ENCODE data around the gene RPL11. TPM values are rescaled to one million over a fixed set of nuclear protein-coding genes. Genes with fewer than 3 reads are reported as not detected.

The RPL11 gene
- total RNA-seq, 3 donors from 2014 or later, result 729 to 882 (median 820) TPM

GRCh38 chr1:23698466-23698865 is 6.9 kb downstream of the RPL11 start:
- intact Hi-C loops (cut with DNase I, micrococcal nuclease), result no loop called here
- TF ChIP-seq, protein P1, sequence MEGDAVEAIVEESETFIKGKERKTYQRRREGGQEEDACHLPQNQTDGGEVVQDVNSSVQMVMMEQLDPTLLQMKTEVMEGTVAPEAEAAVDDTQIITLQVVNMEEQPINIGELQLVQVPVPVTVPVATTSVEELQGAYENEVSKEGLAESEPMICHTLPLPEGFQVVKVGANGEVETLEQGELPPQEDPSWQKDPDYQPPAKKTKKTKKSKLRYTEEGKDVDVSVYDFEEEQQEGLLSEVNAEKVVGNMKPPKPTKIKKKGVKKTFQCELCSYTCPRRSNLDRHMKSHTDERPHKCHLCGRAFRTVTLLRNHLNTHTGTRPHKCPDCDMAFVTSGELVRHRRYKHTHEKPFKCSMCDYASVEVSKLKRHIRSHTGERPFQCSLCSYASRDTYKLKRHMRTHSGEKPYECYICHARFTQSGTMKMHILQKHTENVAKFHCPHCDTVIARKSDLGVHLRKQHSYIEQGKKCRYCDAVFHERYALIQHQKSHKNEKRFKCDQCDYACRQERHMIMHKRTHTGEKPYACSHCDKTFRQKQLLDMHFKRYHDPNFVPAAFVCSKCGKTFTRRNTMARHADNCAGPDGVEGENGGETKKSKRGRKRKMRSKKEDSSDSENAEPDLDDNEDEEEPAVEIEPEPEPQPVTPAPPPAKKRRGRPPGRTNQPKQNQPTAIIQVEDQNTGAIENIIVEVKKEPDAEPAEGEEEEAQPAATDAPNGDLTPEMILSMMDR (IDR thresholded peaks at IDR 0.05), result no peak
- no peaks in the 10 kb centered on the region for H3K9me3 ChIP-seq
- ATAC-seq, result no peak
- no peak overlapping the region for H3K4me3 ChIP-seq
- H3K36me3 ChIP-seq (ENCODE audit: low read depth), result peaks cover 7% of the 10 kb centered on the region
- no peak for DNase-seq
- H3K4me1 ChIP-seq (ENCODE audit: low read depth), result peaks cover 29% of the 10 kb centered on the region

DNA sequence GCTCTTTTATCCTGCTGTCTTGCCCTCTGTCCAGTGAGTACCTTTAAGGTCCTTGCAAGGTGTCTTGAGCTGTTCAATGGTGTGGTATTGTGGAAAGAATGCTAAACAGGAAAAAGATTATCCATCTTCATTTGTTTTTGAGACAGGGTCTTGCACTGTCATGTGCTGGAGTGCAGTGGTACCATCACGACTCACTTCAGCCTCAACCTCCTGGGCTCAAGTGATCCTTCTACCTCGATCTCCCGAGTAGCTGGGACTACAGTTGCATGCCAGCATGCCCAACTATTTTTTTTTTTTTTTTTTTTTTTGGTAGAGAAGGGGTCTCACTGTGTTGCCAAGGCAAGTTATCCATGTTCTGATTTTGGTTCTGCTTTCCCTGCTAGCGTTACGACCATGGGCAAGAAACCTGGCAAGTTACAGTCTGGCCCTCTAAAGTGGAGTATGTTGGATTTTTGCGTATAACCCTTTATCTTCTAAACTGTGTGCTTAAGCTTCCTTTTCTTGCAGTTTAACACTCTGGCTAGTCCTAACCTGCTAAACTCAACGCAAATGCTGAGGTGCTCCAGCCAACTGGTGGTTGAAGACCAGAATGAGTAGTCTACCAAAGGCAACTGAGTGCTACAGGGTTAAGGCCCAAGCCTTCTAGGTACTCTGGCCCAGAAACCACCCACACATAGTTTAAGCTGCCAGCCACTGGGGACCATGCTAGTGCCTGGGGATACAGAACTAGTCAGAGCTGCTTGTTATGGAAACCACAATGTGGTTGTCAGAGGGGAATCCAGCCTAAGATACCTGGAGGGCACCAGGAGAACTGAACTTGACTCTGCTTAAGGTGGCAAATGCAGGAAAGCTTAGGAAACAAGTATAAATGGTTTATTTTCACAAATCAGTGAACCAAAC is 7.9 kb downstream of the RPL11 start:
- Histone ChIP-seq H3K4me3 (no peak overlapping the region), H3K36me3 (ENCODE audit: low read depth) (peaks cover 7% of the 10 kb centered on the region), H3K4me1 (ENCODE audit: low read depth) (peaks cover 21% of the 10 kb centered on the region), H3K9me3 (no peaks in the 10 kb centered on the region)
- DNase-seq (no peak), ATAC-seq (no peak)
- TF ChIP-seq, protein P1 (IDR thresholded peaks at IDR 0.05), result no peak
- intact Hi-C loops (cut with DNase I, micrococcal nuclease), result no loop called here

DNA sequence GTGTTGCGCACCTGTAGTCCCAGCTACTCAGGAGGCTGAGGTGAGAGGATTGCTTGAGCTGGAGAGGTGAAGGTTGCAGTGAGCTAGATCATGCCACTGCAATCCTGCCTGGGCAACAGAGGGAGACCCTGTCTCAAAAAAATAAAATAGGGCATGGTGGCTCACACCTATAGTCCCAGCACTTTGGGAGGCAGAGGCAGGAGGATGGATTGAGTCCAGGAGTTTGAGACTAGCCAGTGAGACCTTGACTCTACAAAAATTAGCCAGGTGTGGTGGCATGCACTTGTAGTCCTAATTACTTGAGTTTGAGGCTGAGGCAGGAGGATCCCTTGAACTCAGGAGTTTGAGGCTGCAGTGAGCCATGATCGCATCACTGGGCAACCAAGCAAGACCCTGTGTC is 9.7 kb downstream of the RPL11 start:
- Histone ChIP-seq H3K4me1 (ENCODE audit: low read depth) (peaks cover 4% of the 10 kb centered on the region), H3K4me3 (no peak overlapping the region), H3K9me3 (no peaks in the 10 kb centered on the region), H3K36me3 (ENCODE audit: low read depth) (peaks cover 7% of the 10 kb centered on the region)
- ATAC-seq (no peak), DNase-seq (no peak)
- intact Hi-C loops (cut with DNase I, micrococcal nuclease), result no loop called here
- TF ChIP-seq, protein P1 (IDR thresholded peaks at IDR 0.05), result no peak

- ATAC-seq (no peak), DNase-seq (no peak)
- peaks cover 7% of the 10 kb centered on the region for H3K36me3 ChIP-seq (ENCODE audit: low read depth)
- H3K4me3 ChIP-seq, result no peak overlapping the region
- no peaks in the 10 kb centered on the region for H3K4me1 ChIP-seq (ENCODE audit: low read depth)
- TF ChIP-seq, protein P1 (IDR thresholded peaks at IDR 0.05), result no peak
- no peaks in the 10 kb centered on the region for H3K9me3 ChIP-seq
- intact Hi-C loops (cut with DNase I, micrococcal nuclease), result no loop called here
Measured at GRCh38 chr1:23701996-23702395, 10.4 kb downstream of the RPL11 start.

- Histone ChIP-seq H3K4me3 (no peak overlapping the region), H3K36me3 (ENCODE audit: low read depth) (peaks cover 7% of the 10 kb centered on the region), H3K9me3 (no peaks in the 10 kb centered on the region), H3K4me1 (ENCODE audit: low read depth) (no peaks in the 10 kb centered on the region)
- TF ChIP-seq, protein P1 (IDR thresholded peaks at IDR 0.05), result no peak
- intact Hi-C loops (cut with DNase I, micrococcal nuclease), result no loop called here
- peak; percentile 13 for ATAC-seq
- no peak for DNase-seq
Measured at GRCh38 chr1:23704834-23705495, 13.4 kb downstream of the RPL11 start.

Data from mucosa of descending colon (tissue), 3 donors.